ENCODE measurements around the gene PTGFRN. TPM values are rescaled to one million over a fixed set of nuclear protein-coding genes. Genes with fewer than 3 reads are reported as not detected.
A peak's percentile ranks its signal among the peaks of the same experiment; 100 is the strongest.

The PTGFRN gene
- polyA plus RNA-seq, 1 donor (not counting 4 experiments of a cell fraction or from before 2014, with no cell fraction given), result 177 TPM

DNA sequence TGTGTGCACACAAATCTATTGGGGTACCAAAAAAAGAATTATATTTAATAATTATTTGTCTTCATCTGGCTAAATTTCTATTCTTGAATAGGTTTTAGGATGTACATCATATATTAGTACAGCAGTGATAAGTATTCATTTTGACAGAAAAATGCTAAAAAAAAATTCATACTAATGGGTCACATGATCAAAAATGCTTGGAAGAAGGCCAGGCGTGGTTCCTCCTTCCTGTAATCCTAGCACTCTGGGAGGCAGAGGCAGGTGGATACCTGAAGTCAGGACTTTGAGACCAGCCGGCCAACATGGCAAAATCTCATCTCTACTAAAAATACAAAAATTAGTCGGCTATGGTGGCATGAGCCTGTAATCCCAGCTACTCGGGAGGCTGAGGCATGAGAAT lies 26.9 kb upstream of the PTGFRN start:
- no peak overlapping the region for H2AFZ ChIP-seq (ENCODE audit: control insufficient read depth, low read length)
- no peaks in the 10 kb centered on the region for H3K9me1 ChIP-seq (ENCODE audit: control insufficient read depth, extremely low read depth, insufficient read depth, low read length)
- no peaks in the 10 kb centered on the region for H3K79me2 ChIP-seq (ENCODE audit: control insufficient read depth, insufficient read depth, low read length)
- H4K20me1 ChIP-seq (ENCODE audit: control insufficient read depth, extremely low read depth, insufficient read depth, low read length), result no peaks in the 10 kb centered on the region
- no peak overlapping the region for H3K4me2 ChIP-seq (ENCODE audit: control insufficient read depth, extremely low read depth, insufficient read depth, low read depth, low read length)
- FAIRE-seq (no peak), DNase-seq (ENCODE audit: low read depth, low spot score) (no peak)
- no peaks in the 10 kb centered on the region for H3K27me3 ChIP-seq (ENCODE audit: control insufficient read depth, extremely low read depth, insufficient read depth, low read length)
- TF ChIP-seq EZH2 (IDR thresholded peaks at IDR 0.05; ENCODE audit: low read length), result no peak
- TF ChIP-seq, protein P1, sequence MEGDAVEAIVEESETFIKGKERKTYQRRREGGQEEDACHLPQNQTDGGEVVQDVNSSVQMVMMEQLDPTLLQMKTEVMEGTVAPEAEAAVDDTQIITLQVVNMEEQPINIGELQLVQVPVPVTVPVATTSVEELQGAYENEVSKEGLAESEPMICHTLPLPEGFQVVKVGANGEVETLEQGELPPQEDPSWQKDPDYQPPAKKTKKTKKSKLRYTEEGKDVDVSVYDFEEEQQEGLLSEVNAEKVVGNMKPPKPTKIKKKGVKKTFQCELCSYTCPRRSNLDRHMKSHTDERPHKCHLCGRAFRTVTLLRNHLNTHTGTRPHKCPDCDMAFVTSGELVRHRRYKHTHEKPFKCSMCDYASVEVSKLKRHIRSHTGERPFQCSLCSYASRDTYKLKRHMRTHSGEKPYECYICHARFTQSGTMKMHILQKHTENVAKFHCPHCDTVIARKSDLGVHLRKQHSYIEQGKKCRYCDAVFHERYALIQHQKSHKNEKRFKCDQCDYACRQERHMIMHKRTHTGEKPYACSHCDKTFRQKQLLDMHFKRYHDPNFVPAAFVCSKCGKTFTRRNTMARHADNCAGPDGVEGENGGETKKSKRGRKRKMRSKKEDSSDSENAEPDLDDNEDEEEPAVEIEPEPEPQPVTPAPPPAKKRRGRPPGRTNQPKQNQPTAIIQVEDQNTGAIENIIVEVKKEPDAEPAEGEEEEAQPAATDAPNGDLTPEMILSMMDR (optimal IDR thresholded peaks at IDR 0.05 in 1 of 3, IDR thresholded peaks at IDR 0.05 in 1 of 3, conservative IDR thresholded peaks at IDR 0.05 in 1 of 3; ENCODE audit: extremely low read depth in 1 of 3, insufficient read depth in 2 of 3, low read length in 3 of 3), result no peak
- no peaks in the 10 kb centered on the region for H3K36me3 ChIP-seq (ENCODE audit: control insufficient read depth in 2 of 2, extremely low read depth in 1 of 2, insufficient read depth in 2 of 2, low read length in 2 of 2)
- H3K9me3 ChIP-seq (ENCODE audit: control insufficient read depth, low read depth, low read length), result no peaks in the 10 kb centered on the region
- no peak overlapping the region for H3K4me3 ChIP-seq (ENCODE audit: control insufficient read depth in 2 of 3, extremely low read depth in 1 of 3, insufficient read depth in 2 of 3, low read depth in 1 of 3, low read length in 3 of 3)
- dilution Hi-C loops (cut with MboI; ENCODE audit: extremely low pct_ligation_motif_present, low sequenced_read_pairs), result no loop called here
- no peak overlapping the region for H3K27ac ChIP-seq (ENCODE audit: control insufficient read depth, insufficient read depth, low read length)
- H3K4me1 ChIP-seq (ENCODE audit: control insufficient read depth, extremely low read depth, insufficient read depth, low read length), result peaks cover 49% of the 10 kb centered on the region
- H3K9ac ChIP-seq (ENCODE audit: control insufficient read depth, extremely low read depth, insufficient read depth, low read length), result no peak overlapping the region

DNA sequence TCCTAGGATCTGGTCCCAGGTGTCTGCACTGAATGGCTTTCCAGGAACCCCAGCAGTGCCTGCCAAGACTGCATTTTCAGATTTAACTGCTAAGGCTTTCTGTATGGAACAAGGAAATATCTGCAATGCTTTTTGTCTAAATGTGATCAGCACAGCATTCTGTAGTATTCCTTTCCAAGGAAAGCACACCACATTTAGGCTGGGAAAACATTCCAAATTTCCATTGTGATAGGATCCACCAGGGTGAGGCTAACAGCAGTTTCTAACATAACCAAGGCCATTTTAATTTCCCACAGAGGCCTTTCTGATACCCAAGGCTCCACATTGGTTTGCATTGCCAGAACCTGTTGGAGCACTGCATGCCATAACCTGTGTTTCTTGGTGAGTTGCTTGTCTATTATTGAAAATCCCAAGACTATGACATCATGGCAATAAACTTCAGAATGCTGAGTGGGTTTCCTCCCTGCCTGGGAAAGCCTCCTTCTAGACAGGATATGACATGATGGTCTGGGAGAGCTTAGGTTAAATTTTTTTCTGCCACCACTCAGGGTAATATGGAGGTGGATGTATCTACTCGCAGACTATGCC lies 23.3 kb upstream of the PTGFRN start:
- H3K27me3 ChIP-seq (ENCODE audit: control insufficient read depth, extremely low read depth, insufficient read depth, low read length), result no peaks in the 10 kb centered on the region
- H3K4me1 ChIP-seq (ENCODE audit: control insufficient read depth, extremely low read depth, insufficient read depth, low read length), result peaks cover 29% of the 10 kb centered on the region
- H3K4me3 ChIP-seq (ENCODE audit: control insufficient read depth in 2 of 3, extremely low read depth in 1 of 3, insufficient read depth in 2 of 3, low read depth in 1 of 3, low read length in 3 of 3), result no peak overlapping the region
- DNase-seq (ENCODE audit: low read depth, low spot score), result no peak
- TF ChIP-seq EZH2 (IDR thresholded peaks at IDR 0.05; ENCODE audit: low read length), result no peak
- TF ChIP-seq, protein P1 (optimal IDR thresholded peaks at IDR 0.05 in 1 of 3, IDR thresholded peaks at IDR 0.05 in 1 of 3, conservative IDR thresholded peaks at IDR 0.05 in 1 of 3; ENCODE audit: extremely low read depth in 1 of 3, insufficient read depth in 2 of 3, low read length in 3 of 3), result no peak
- H3K27ac ChIP-seq (ENCODE audit: control insufficient read depth, insufficient read depth, low read length), result peak overlapping the region; percentile 88
- peak overlapping the region; percentile 48 for H2AFZ ChIP-seq (ENCODE audit: control insufficient read depth, low read length)
- H3K36me3 ChIP-seq (ENCODE audit: control insufficient read depth in 2 of 2, extremely low read depth in 1 of 2, insufficient read depth in 2 of 2, low read length in 2 of 2), result no peaks in the 10 kb centered on the region
- H3K9me3 ChIP-seq (ENCODE audit: control insufficient read depth, low read depth, low read length), result no peaks in the 10 kb centered on the region
- H3K79me2 ChIP-seq (ENCODE audit: control insufficient read depth, insufficient read depth, low read length), result no peaks in the 10 kb centered on the region
- peak overlapping the region; percentile 39 for H3K9ac ChIP-seq (ENCODE audit: control insufficient read depth, extremely low read depth, insufficient read depth, low read length)
- peak; percentile 99 for FAIRE-seq
- no peaks in the 10 kb centered on the region for H3K9me1 ChIP-seq (ENCODE audit: control insufficient read depth, extremely low read depth, insufficient read depth, low read length)
- dilution Hi-C loops (cut with MboI; ENCODE audit: extremely low pct_ligation_motif_present, low sequenced_read_pairs), result no loop called here
- peak overlapping the region; percentile 49 for H3K4me2 ChIP-seq (ENCODE audit: control insufficient read depth, extremely low read depth, insufficient read depth, low read depth, low read length)
- H4K20me1 ChIP-seq (ENCODE audit: control insufficient read depth, extremely low read depth, insufficient read depth, low read length), result no peaks in the 10 kb centered on the region

All from keratinocyte (primary cell).